Endometrial microvascular endothelial cells (primary cell): ENCODE results near the gene FGF23. TPM values are rescaled to one million over a fixed set of nuclear protein-coding genes. Genes with fewer than 3 reads are reported as not detected.

ENCODE experiments used
- in situ Hi-C: cut with HindIII; loops from 2 replicates; pipeline ENCODE4 v1.10.0; 2017; ENCODE audit warnings: low sequenced_read_pairs, low pct_unique_long_range_greater_than_20kb; ENCODE audit errors: inconsistent ontology term
- total RNA-seq: library from RNA; depleted of rRNA; stranded (reverse); fragments of >200 nt; gene quantifications from one replicate; pipeline ENCODE4 v1.2.3, GENCODE V29; 2015; ENCODE audit errors: inconsistent ontology term

FGF23 gene
- total RNA-seq, 1 donor from 2014 or later, result not detected

DNA sequence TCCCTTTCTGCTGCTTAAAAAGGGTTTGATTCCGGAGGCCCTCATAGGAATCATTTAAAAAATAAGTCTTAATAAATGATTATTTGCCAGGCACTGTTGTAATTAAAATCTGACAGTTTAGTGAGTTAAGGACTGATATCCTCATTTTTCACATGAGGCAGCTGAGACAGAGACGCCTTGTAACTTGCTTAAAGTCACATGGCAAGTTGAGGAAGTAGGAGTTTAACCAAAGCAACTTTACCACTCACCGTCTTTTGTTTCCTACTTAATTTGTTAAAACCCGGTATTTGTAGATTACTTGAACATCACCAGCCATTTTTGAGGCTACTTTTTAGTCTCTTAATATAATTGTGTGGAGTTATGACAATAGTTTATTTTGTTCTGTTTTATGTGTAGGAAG is 56.1 kb downstream of the FGF23 start:
- in situ Hi-C loops, result no loop called here

DNA sequence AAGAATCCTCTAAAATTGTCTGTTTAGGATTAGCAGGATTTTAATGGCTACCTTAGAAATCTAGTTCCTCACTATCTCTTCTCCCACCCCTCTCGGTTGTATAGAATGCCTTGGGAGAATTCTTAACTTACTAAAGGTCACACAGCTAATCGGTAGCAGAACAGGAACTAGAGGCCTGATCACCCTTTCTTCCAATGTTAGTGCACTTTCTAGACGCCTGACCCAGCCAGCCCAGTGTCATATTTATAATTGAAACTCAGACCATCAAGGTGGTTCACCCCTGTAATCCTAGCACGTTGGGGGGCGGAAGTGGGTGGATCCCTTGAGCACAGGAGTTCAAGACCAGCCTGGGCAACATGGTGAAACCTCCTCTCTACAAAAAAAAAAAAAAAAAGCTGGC is 56.8 kb downstream of the FGF23 start:
- in situ Hi-C loops, result no loop called here

DNA sequence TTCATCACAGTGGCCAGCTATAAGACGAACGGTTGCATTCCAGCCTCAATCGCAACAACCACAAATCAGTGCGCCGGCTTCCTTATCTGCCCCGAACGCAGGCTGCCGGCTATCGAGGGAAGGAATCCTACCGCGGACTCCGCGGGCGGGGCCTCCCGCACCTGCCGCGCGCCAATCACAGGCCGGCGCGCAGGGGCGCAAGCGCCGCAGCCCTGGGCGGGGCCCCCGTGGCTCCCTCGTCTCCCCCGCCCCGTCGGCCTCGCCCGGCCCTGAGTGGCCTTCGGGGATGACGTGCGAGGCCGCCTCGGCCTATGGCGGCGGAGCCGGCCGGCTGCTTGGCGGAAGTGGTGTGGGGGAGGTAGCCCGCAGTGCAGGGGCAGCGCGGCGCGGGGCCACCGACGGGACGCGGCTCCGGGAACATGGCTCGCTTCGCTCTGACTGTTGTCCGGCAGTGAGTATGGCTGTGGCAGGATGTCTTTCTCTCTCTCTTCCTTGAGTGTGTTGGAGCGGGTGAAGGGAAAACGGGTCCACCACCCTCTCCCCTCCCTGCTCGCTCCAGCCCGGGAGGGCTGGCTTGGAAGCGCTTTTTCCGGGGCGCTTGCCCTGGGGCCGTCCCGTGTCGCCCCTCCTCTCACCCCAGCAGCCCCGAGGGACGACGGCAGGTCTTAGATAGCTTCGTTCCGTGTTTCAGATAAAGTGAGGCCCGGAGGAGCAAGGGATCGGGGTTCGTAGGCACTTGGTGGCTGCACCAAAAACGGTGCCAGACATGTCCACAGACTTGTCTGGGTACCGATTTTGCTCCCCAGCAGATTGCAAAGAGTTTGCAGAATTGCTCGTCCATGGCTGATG is 58.4 kb downstream of the FGF23 start, which contains the start of gene TIGAR:
Gene TIGAR, plus strand, starts transcription at position 361 of the 849 bp plus-strand sequence. Its CDS starts 59 bp downstream, at position 420.
- in situ Hi-C loops, result no loop called here

DNA sequence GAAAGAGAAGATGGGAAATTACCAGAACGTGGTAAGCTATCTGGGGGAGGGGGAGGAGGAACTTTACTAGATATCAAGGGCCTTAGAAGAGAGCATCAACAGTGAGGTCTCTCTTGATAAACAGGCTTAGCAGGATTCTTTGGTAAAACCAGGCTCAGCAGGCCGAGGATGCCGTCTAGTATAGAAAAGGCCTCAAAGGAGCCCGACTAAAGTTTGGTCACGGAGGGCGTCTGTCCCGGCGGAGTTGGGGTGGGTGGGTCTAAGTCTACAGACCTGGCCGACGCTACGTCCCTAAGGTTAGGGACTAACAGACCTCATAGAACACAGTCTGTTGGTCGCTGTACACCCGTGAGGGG is 59.0 kb downstream of the FGF23 start:
- in situ Hi-C loops, result no loop called here

Other genes starting within 250 kb of the FGF23 start
- gene CCND2, start 106.0 kb downstream of the FGF23 start, total RNA-seq, result 37.0 TPM
- 22.6 TPM for gene TIGAR, start 58.5 kb downstream of the FGF23 start, total RNA-seq
- gene FGF6, start 66.1 kb upstream of the FGF23 start, total RNA-seq, result not detected
- gene RAD51AP1, start 159.2 kb upstream of the FGF23 start, total RNA-seq, result 15.9 TPM
- 25.2 TPM for gene DYRK4, start 182.5 kb upstream of the FGF23 start, total RNA-seq